GM23338 (cell line): Measurements from ENCODE around the gene OR7G2. TPM values are rescaled to one million over a fixed set of nuclear protein-coding genes. Genes with fewer than 3 reads are reported as not detected.

ENCODE experiments used
- ATAC-seq: fragments of 200-7000 bp; cut with Tn5 transposase; 3 replicates; pipeline ENCODE4 v1.9.1; 2020
- DNase-seq: peaks from one replicate; pipeline ENCODE4 v3.0.0-alpha.2; 2015; ENCODE audit warnings: low spot score
- H2AFZ ChIP-seq: fragments of 200-600 bp; sonication (generic); 2 replicates; pipeline ENCODE4 v1.8.0; 2016; ENCODE audit warnings: antibody characterized with exemption, mild to moderate bottlenecking, moderate library complexity
- H3F3A ChIP-seq: fragments of 200-600 bp; sonication (generic); replicated peaks from 2 replicates; pipeline ENCODE4 v1.8.0; 2017; ENCODE audit warnings: antibody characterized with exemption, mixed run types, low read depth
- H3K27ac ChIP-seq: fragments of 200-600 bp; sonication (generic); 2 replicates; pipeline ENCODE4 v1.6.1; 2016; ENCODE audit warnings: low read depth
- H3K27me3 ChIP-seq: fragments of 200-600 bp; sonication (generic); 2 replicates; pipeline ENCODE4 v1.8.0; 2016; ENCODE audit warnings: mild to moderate bottlenecking, mixed run types, moderate library complexity; ENCODE audit not compliant: insufficient read depth
- H3K36me3 ChIP-seq: fragments of 200-600 bp; sonication (generic); 2 replicates; pipeline ENCODE4 v1.8.0; 2016; ENCODE audit warnings: mild to moderate bottlenecking; ENCODE audit not compliant: insufficient read depth
- H3K4me1 ChIP-seq: fragments of 200-600 bp; sonication (generic); 2 replicates; pipeline ENCODE4 v1.8.0; 2016; ENCODE audit warnings: mild to moderate bottlenecking, moderate library complexity; ENCODE audit not compliant: insufficient read depth
- H3K4me2 ChIP-seq: fragments of 200-600 bp; sonication (generic); 2 replicates; pipeline ENCODE4 v1.7.1; 2017; ENCODE audit warnings: mixed run types
- H3K4me3 ChIP-seq: fragments of 200-600 bp; sonication (generic); 2 replicates; pipeline ENCODE4 v1.6.1; 2016; ENCODE audit warnings: mixed run types
- H3K79me2 ChIP-seq: fragments of 200-600 bp; sonication (generic); replicated peaks from 2 replicates; pipeline ENCODE4 v1.8.0; 2017; ENCODE audit warnings: mild to moderate bottlenecking; ENCODE audit not compliant: insufficient read depth
- H3K9me2 ChIP-seq: fragments of 200-600 bp; sonication (generic); 2 replicates; pipeline ENCODE4 v1.8.0; 2017; ENCODE audit not compliant: insufficient read depth
- H4K20me1 ChIP-seq: fragments of 200-600 bp; sonication (generic); replicated peaks from 2 replicates; pipeline ENCODE4 v1.8.0; 2017; ENCODE audit warnings: mild to moderate bottlenecking; ENCODE audit not compliant: insufficient read depth
- H3K27ac Mint-ChIP-seq: 2 replicates; pipeline ENCODE4 v1.8.0; 2020; ENCODE audit warnings: inconsistent platforms, mild to moderate bottlenecking, moderate library complexity, mixed read lengths
- H3K27me3 Mint-ChIP-seq: 3 replicates; pipeline ENCODE4 v1.8.0; 2022; ENCODE audit warnings: low read depth, mild to moderate bottlenecking, moderate library complexity, mixed read lengths, inconsistent platforms; ENCODE audit not compliant: insufficient read depth, poor library complexity
- H3K36me3 Mint-ChIP-seq: 3 replicates; pipeline ENCODE4 v1.8.0; 2021; ENCODE audit warnings: low read depth, mild to moderate bottlenecking, inconsistent platforms, moderate library complexity, mixed read lengths
- H3K4me1 Mint-ChIP-seq: 3 replicates; pipeline ENCODE4 v1.8.0; 2020; ENCODE audit warnings: mild to moderate bottlenecking, inconsistent platforms, mixed read lengths
- H3K4me3 Mint-ChIP-seq: 3 replicates; pipeline ENCODE4 v1.8.0; 2021; ENCODE audit warnings: moderate library complexity, mild to moderate bottlenecking, inconsistent platforms, mixed read lengths
- H3K9me3 Mint-ChIP-seq: 3 replicates; pipeline ENCODE4 v1.8.0; 2020; ENCODE audit warnings: moderate library complexity, mild to moderate bottlenecking, inconsistent platforms, mixed read lengths
- CREB1 ChIP-seq: fragments of 250-450 bp; sonication (Bioruptor Pico); IDR thresholded peaks from 2 replicates; pipeline ENCODE4 v1.5.0; 2020; ENCODE audit warnings: low read depth, mild to moderate bottlenecking, moderate library complexity
- CTCF ChIP-seq, 2 experiments: fragments of 200-600 bp in 1 of 2; sonication (generic) in 1 of 2; conservative IDR thresholded peaks; 2 replicates each; pipeline versions ENCODE4 v1.5.1 to v1.6.1; 2016 to 2017; ENCODE audit warnings: antibody characterized with exemption in 2 of 2, low read depth in 2 of 2, mild to moderate bottlenecking in 2 of 2, moderate library complexity in 1 of 2
- ETS1 ChIP-seq: IDR thresholded peaks from 2 replicates; pipeline ENCODE4 v1.6.1; 2016; ENCODE audit warnings: antibody characterized with exemption
- EZH2 ChIP-seq: fragments of 200-600 bp; sonication (generic); IDR thresholded peaks from one replicate; pipeline ENCODE4 v1.8.0; 2017; ENCODE audit warnings: antibody characterized with exemption, mild to moderate bottlenecking, low read depth; ENCODE audit not compliant: unreplicated experiment
- EZH2phosphoT487 ChIP-seq: fragments of 200-600 bp; sonication (generic); IDR thresholded peaks from one replicate; pipeline ENCODE4 v1.8.1; 2018; ENCODE audit warnings: antibody characterized with exemption; ENCODE audit not compliant: unreplicated experiment
- JUNB ChIP-seq: IDR thresholded peaks from one replicate; pipeline ENCODE4 v1.6.1; 2016; ENCODE audit warnings: antibody characterized with exemption; ENCODE audit not compliant: unreplicated experiment
- NANOG ChIP-seq: IDR thresholded peaks from 2 replicates; pipeline ENCODE4 v1.6.1; 2016; ENCODE audit warnings: antibody characterized with exemption, borderline replicate concordance
- POLR2AphosphoS5 ChIP-seq: IDR thresholded peaks from 2 replicates; pipeline ENCODE4 v1.6.1; 2016; ENCODE audit warnings: antibody characterized with exemption, low read depth
- REST ChIP-seq: IDR thresholded peaks from one replicate; pipeline ENCODE4 v1.6.1; 2018; ENCODE audit warnings: antibody characterized with exemption; ENCODE audit not compliant: unreplicated experiment
- STAT1 ChIP-seq: IDR thresholded peaks from one replicate; pipeline ENCODE4 v1.6.1; 2016; ENCODE audit warnings: antibody characterized with exemption; ENCODE audit not compliant: unreplicated experiment
- ZNF114 ChIP-seq: fragments of 250-450 bp; sonication (Bioruptor Pico); IDR thresholded peaks from 2 replicates; pipeline ENCODE4 v1.5.0; 2020; ENCODE audit warnings: mild to moderate bottlenecking, moderate library complexity
- ZNF331 ChIP-seq: fragments of 250-450 bp; sonication (Bioruptor Pico); IDR thresholded peaks from 2 replicates; pipeline ENCODE4 v1.5.0; 2020; ENCODE audit warnings: low read depth, mild to moderate bottlenecking, moderate library complexity
- ZNF462 ChIP-seq: fragments of 250-450 bp; sonication (Bioruptor Pico); IDR thresholded peaks from 2 replicates; pipeline ENCODE4 v1.5.0; 2020; ENCODE audit warnings: mild to moderate bottlenecking, moderate library complexity
- polyA plus RNA-seq: library from polyadenylated mRNA; unstranded; fragments of >200 nt; fragmentation: Nextera tagmentation; extraction: Ambion mirVana; gene quantifications from 2 replicates; pipeline ENCODE4 v1.2.1, GENCODE V29; 2016
- total RNA-seq: library from RNA; depleted of rRNA; stranded (reverse); fragments of >200 nt; shearing (Covaris generic); gene quantifications from 2 replicates; pipeline ENCODE4 v1.2.3, GENCODE V29; 2014

The OR7G2 gene
- total and polyA plus RNA-seq, 2 experiments from 2014 or later, result not detected

- Histone ChIP-seq H3K4me2 (no peak overlapping the region), H3K27ac (peak overlapping the region; percentile 55; the same call in 1 of the 2 replicates), H3K27me3 (no peaks in the 10 kb centered on the region), H3K4me3 (no peak overlapping the region), H4K20me1 (no peaks in the 10 kb centered on the region), H3K4me1 (peaks cover 23% of the 10 kb centered on the region), H3K36me3 (no peaks in the 10 kb centered on the region), H3F3A (no peaks in the 10 kb centered on the region; the same call in 1 of the 2 replicates), H3K9me2 (peaks cover 7% of the 10 kb centered on the region; the same call in 1 of the 2 replicates), H3K79me2 (no peaks in the 10 kb centered on the region), H2AFZ (peak overlapping the region; percentile 97)
- H3K9me3 Mint-ChIP-seq, result peaks cover 96% of the 10 kb centered on the region
- no peak overlapping the region for H3K4me3 Mint-ChIP-seq
- TF ChIP-seq EZH2, result no peak
- no peak for TF ChIP-seq ZNF462 (CRISPR knock-in tag)
- TF ChIP-seq ZNF331 (CRISPR knock-in tag), result no peak
- no peak for TF ChIP-seq REST
- TF ChIP-seq EZH2phosphoT487, result no peak
- no peak for TF ChIP-seq STAT1
- no peak for TF ChIP-seq JUNB
- no peak for TF ChIP-seq ZNF114
- TF ChIP-seq POLR2AphosphoS5, result no peak
- TF ChIP-seq NANOG, result no peak
- no peak for TF ChIP-seq ETS1
- no peak for TF ChIP-seq CTCF (conservative IDR thresholded peaks at IDR 0.05; ENCODE audit: low read depth in 2 of 2)
- TF ChIP-seq CREB1 (CRISPR knock-in tag), result no peak
- H3K27me3 Mint-ChIP-seq, result peaks cover 3% of the 10 kb centered on the region
- no peak overlapping the region for H3K27ac Mint-ChIP-seq
- peak; percentile 67 for DNase-seq
- H3K36me3 Mint-ChIP-seq, result peaks cover 43% of the 10 kb centered on the region
- no peak for ATAC-seq
- no peaks in the 10 kb centered on the region for H3K4me1 Mint-ChIP-seq
Measured at GRCh38 chr19:9075064-9075949, 32.0 kb downstream of the OR7G2 start.
